Left lung (tissue), 10 donors: ENCODE measurements around the gene WWOX. TPM values are rescaled to one million over a fixed set of nuclear protein-coding genes. Genes with fewer than 3 reads are reported as not detected.

Experiments
- ATAC-seq: fragments of 200-7000 bp; cut with Tn5 transposase; one replicate; pipeline ENCODE4 v1.9.1; 2020; ENCODE audit warnings: moderate library complexity
- DNase-seq, 4 donors: peaks; one replicate each; pipeline ENCODE4 v3.0.0-alpha.2; 2013 to 2020
- H3K27ac ChIP-seq, 2 donors: fragments of 200-600 bp; sonication (generic) in 1 of 2; one replicate each; pipeline versions ENCODE4 v1.5.0 to v1.8.0; 2020 to 2021
- H3K27me3 ChIP-seq, 2 donors: fragments of 200-600 bp; sonication (generic) in 1 of 2; one replicate each; pipeline versions ENCODE4 v1.5.0 to v1.8.0; 2020 to 2021
- H3K36me3 ChIP-seq, 2 donors: fragments of 200-600 bp; sonication (generic) in 1 of 2; one replicate each; pipeline versions ENCODE4 v1.5.0 to v1.8.0; 2020 to 2021
- H3K4me1 ChIP-seq, 2 donors: fragments of 200-600 bp; one replicate each; pipeline ENCODE4 v1.8.0; 2021
- H3K4me3 ChIP-seq, 2 donors: fragments of 200-600 bp; sonication (generic) in 1 of 2; one replicate each; pipeline versions ENCODE4 v1.5.0 to v1.8.0; 2020 to 2021; ENCODE audit warnings: mild to moderate bottlenecking in 1 of 2
- H3K9me3 ChIP-seq, 2 donors: fragments of 200-600 bp; sonication (generic) in 1 of 2; one replicate each; pipeline versions ENCODE4 v1.5.0 to v1.8.0; 2020 to 2021
- intact Hi-C, 2 donors: fragments of 100-400 bp; cut with DNase I; formaldehyde crosslinking; loops; one replicate each; pipeline versions ENCODE4 v1.11.2 to v1.14.2; 2022
- polyA plus RNA-seq, 6 donors: library from polyadenylated mRNA; unstranded; fragments of 120-200 nt; gene quantifications; one replicate each; pipeline ENCODE4 v1.2.1, GENCODE V29; 2013; ENCODE audit not compliant: insufficient read length in 6 of 6
- total RNA-seq, 2 donors: library from RNA; stranded (reverse); fragmentation: NEBNext Ultra II Directional; extraction: Animal tissue kit (Norgen Biotek cat#: 25700); gene quantifications; one replicate each; pipeline ENCODE4 v1.2.1, GENCODE V29; 2021
- TF ChIP-seq, protein P1 (sequence below), 2 donors: fragments of 200-600 bp; sonication (generic) in 1 of 2; IDR thresholded peaks; one replicate each; pipeline versions ENCODE4 v1.5.0 to v1.8.0; 2021; ENCODE audit warnings: antibody characterized with exemption in 2 of 2
- donor health status: DM: no; HTN: yes; CAD: no.
- donor health status: DM: no; HTN: no; CAD: no.

WWOX gene
- total and polyA plus RNA-seq, 8 donors, result 17.2 to 40.3 (median 30.8) TPM

- intact Hi-C loops, result no loop called here
- DNase-seq (no peak), ATAC-seq (no peak)
- TF ChIP-seq, protein P1, sequence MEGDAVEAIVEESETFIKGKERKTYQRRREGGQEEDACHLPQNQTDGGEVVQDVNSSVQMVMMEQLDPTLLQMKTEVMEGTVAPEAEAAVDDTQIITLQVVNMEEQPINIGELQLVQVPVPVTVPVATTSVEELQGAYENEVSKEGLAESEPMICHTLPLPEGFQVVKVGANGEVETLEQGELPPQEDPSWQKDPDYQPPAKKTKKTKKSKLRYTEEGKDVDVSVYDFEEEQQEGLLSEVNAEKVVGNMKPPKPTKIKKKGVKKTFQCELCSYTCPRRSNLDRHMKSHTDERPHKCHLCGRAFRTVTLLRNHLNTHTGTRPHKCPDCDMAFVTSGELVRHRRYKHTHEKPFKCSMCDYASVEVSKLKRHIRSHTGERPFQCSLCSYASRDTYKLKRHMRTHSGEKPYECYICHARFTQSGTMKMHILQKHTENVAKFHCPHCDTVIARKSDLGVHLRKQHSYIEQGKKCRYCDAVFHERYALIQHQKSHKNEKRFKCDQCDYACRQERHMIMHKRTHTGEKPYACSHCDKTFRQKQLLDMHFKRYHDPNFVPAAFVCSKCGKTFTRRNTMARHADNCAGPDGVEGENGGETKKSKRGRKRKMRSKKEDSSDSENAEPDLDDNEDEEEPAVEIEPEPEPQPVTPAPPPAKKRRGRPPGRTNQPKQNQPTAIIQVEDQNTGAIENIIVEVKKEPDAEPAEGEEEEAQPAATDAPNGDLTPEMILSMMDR (IDR thresholded peaks at IDR 0.05), result no peak
- Histone ChIP-seq H3K4me1 (no peaks in the 10 kb centered on the region), H3K4me3 (no peak overlapping the region), H3K36me3 (no peaks in the 10 kb centered on the region), H3K27me3 (no peaks in the 10 kb centered on the region), H3K27ac (no peak overlapping the region), H3K9me3 (no peaks in the 10 kb centered on the region)
These were observed 325.8 kb downstream of the WWOX start for GRCh38 chr16:78425281-78425680.

GRCh38 chr16:78425891-78426510 is 326.5 kb downstream of the WWOX start:
- Histone ChIP-seq H3K9me3 (no peaks in the 10 kb centered on the region), H3K4me1 (no peaks in the 10 kb centered on the region), H3K4me3 (no peak overlapping the region), H3K27me3 (no peaks in the 10 kb centered on the region), H3K27ac (no peak overlapping the region), H3K36me3 (no peaks in the 10 kb centered on the region)
- no peak for DNase-seq
- no peak for ATAC-seq
- intact Hi-C loops, result no loop called here
- TF ChIP-seq, protein P1 (IDR thresholded peaks at IDR 0.05), result no peak

DNA sequence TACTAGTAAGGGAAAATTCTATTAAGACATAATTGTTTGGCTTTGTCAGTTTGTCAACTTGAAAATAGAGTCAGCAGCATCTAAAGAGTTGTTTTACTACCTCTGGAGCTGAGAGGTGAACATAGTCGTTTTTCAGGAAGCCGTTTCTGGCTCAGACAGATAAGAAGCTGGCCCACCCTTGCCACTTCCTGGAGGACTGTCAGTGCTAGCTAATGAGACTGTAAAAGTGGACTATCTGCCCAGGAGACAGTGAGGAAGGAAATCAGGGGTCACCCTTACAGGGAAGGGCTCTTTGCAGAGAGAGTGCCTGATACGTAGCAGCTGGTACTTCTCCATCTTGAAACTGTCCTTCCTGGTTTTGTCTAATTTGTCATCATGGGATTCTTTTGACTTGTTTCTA is 328.7 kb downstream of the WWOX start:
- no peaks in the 10 kb centered on the region for H3K4me1 ChIP-seq
- intact Hi-C loops, result no loop called here
- TF ChIP-seq, protein P1 (IDR thresholded peaks at IDR 0.05), result no peak
- H3K4me3 ChIP-seq, result no peak overlapping the region
- no peaks in the 10 kb centered on the region for H3K36me3 ChIP-seq
- DNase-seq (no peak), ATAC-seq (no peak)
- no peaks in the 10 kb centered on the region for H3K9me3 ChIP-seq
- no peaks in the 10 kb centered on the region for H3K27me3 ChIP-seq
- no peak overlapping the region for H3K27ac ChIP-seq

GRCh38 chr16:78430281-78430680 is 330.8 kb downstream of the WWOX start:
- DNase-seq (no peak), ATAC-seq (no peak)
- no peaks in the 10 kb centered on the region for H3K36me3 ChIP-seq
- intact Hi-C loops, result no loop called here
- TF ChIP-seq, protein P1 (IDR thresholded peaks at IDR 0.05), result no peak
- H3K4me1 ChIP-seq, result no peaks in the 10 kb centered on the region
- no peaks in the 10 kb centered on the region for H3K27me3 ChIP-seq
- H3K27ac ChIP-seq, result no peak overlapping the region
- no peak overlapping the region for H3K4me3 ChIP-seq
- H3K9me3 ChIP-seq, result no peaks in the 10 kb centered on the region

- intact Hi-C loops, result no loop called here
- no peaks in the 10 kb centered on the region for H3K27me3 ChIP-seq
- no peak overlapping the region for H3K27ac ChIP-seq
- H3K36me3 ChIP-seq, result no peaks in the 10 kb centered on the region
- ATAC-seq (no peak), DNase-seq (no peak)
- no peaks in the 10 kb centered on the region for H3K9me3 ChIP-seq
- no peaks in the 10 kb centered on the region for H3K4me1 ChIP-seq
- TF ChIP-seq, protein P1 (IDR thresholded peaks at IDR 0.05), result no peak
- H3K4me3 ChIP-seq, result no peak overlapping the region
These were observed 331.7 kb downstream of the WWOX start for GRCh38 chr16:78431004-78431670.
